GM12878 (cell line): ENCODE measurements around the gene PROM1. TPM values are rescaled to one million over a fixed set of nuclear protein-coding genes. Genes with fewer than 3 reads are reported as not detected.

Experiments used
- ATAC-seq: fragments of 200-7000 bp; cut with Tn5 transposase; 3 replicates; pipeline ENCODE4 v1.9.1; 2020; ENCODE audit warnings: mild to moderate bottlenecking, moderate library complexity
- BruUV-seq: library from RNA; stranded (reverse); fragments of 400-500 nt; replicated peaks from 2 replicates; lab custom pipeline; 2021; lab: Mats Ljungman, UMichigan
- CTCF ChIA-PET: fragments of 300-600 bp; sonication (Branson Sonifier 250); formaldehyde crosslinking; extraction: SDS; loops from one replicate; lab custom pipeline; 2021; ENCODE audit warnings: inconsistent platforms; lab: Yijun Ruan, JAX
- POLR2A ChIA-PET: fragments of 350-600 bp; formaldehyde crosslinking; extraction: SDS; loops from one replicate; lab custom pipeline; 2021; ENCODE audit warnings: inconsistent platforms; lab: Charles Lee
- RAD21 ChIA-PET: fragments of 300-600 bp; sonication (Branson Sonifier 250); formaldehyde crosslinking; loops from one replicate; lab custom pipeline; 2023; ENCODE audit warnings: antibody characterized with exemption; ENCODE audit not compliant: unreplicated experiment; lab: Charles Lee
- SMC1A ChIA-PET: fragments of 300-600 bp; sonication (Branson Sonifier 250); formaldehyde crosslinking; loops from one replicate; lab custom pipeline; 2023; ENCODE audit not compliant: unreplicated experiment, uncharacterized antibody; lab: Charles Lee
- DNase-seq: peaks from one replicate; pipeline ENCODE4 v3.0.0-alpha.2; 2011; ENCODE audit warnings: low read depth, low spot score
- FAIRE-seq: peaks from 3 replicates; lab custom pipeline; 2011; peaks lifted over from hg19 to GRCh38; lab: Jason Lieb, UNC
- H2AFZ ChIP-seq: 2 replicates; pipeline ENCODE4 v1.6.0; 2011; ENCODE audit warnings: low read depth, low read length, control low read depth; ENCODE audit not compliant: control insufficient read depth
- H3K27ac ChIP-seq: 2 replicates; pipeline ENCODE4 v1.5.1; 2011; ENCODE audit warnings: control low read depth; ENCODE audit not compliant: control insufficient read depth, insufficient read depth
- H3K27me3 ChIP-seq, 2 experiments: replicated peaks in 1 of 2; 2 replicates each; pipeline versions ENCODE4 v1.6.0 to v1.6.1; 2011; ENCODE audit warnings: low read length in 1 of 2; ENCODE audit not compliant: control insufficient read depth in 2 of 2, insufficient read depth in 2 of 2
- H3K36me3 ChIP-seq, 2 experiments: 2 replicates each; pipeline ENCODE4 v1.5.1; 2011; ENCODE audit warnings: low read length in 1 of 2; ENCODE audit not compliant: control insufficient read depth in 2 of 2, insufficient read depth in 2 of 2
- H3K4me1 ChIP-seq: 2 replicates; pipeline ENCODE4 v1.6.1; 2011; ENCODE audit warnings: mild to moderate bottlenecking, low read length, moderate library complexity, mixed read lengths; ENCODE audit not compliant: control insufficient read depth, insufficient read depth
- H3K4me2 ChIP-seq: 2 replicates; pipeline ENCODE4 v1.6.0; 2011; ENCODE audit warnings: control low read depth; ENCODE audit not compliant: control insufficient read depth, insufficient read depth
- H3K4me3 ChIP-seq: fragments of 200-600 bp; sonication (generic); 2 replicates; pipeline ENCODE4 v1.5.1; 2016
- H3K79me2 ChIP-seq: 2 replicates; pipeline ENCODE4 v1.6.0; 2011; ENCODE audit warnings: low read length; ENCODE audit not compliant: control insufficient read depth, insufficient read depth
- H3K9ac ChIP-seq: 2 replicates; pipeline ENCODE4 v1.8.0; 2011; ENCODE audit warnings: low read length, control low read depth, mixed read lengths; ENCODE audit not compliant: control insufficient read depth, insufficient read depth
- H3K9me3 ChIP-seq: replicated peaks from 3 replicates; pipeline ENCODE4 v1.5.1; 2011; ENCODE audit warnings: mild to moderate bottlenecking, low read length; ENCODE audit not compliant: control insufficient read depth, insufficient read depth
- H4K20me1 ChIP-seq: 2 replicates; pipeline ENCODE4 v1.6.0; 2011; ENCODE audit not compliant: control insufficient read depth, insufficient read depth
- BCL11A ChIP-seq: IDR thresholded peaks from 2 replicates; pipeline ENCODE4 v1.6.1; 2011; ENCODE audit warnings: low read depth, low read length
- DPF2 ChIP-seq: fragments of 450-650 bp; IDR thresholded peaks from 2 replicates; pipeline ENCODE4 v1.6.1; 2017; ENCODE audit warnings: mild to moderate bottlenecking
- EED ChIP-seq: sonication (generic); IDR thresholded peaks from 2 replicates; pipeline ENCODE4 v1.6.1; 2016; ENCODE audit warnings: antibody characterized with exemption, low read depth
- EP300 ChIP-seq, 2 experiments: fragments of 150-350 bp in 1 of 2; IDR thresholded peaks; 2 replicates each; pipeline ENCODE4 v1.6.1; 2011 to 2012; ENCODE audit warnings: low read depth in 2 of 2, low read length in 2 of 2, borderline replicate concordance in 1 of 2, improper control_type of control experiment in 1 of 2, inconsistent platforms in 1 of 2; ENCODE audit not compliant: control insufficient read depth in 1 of 2
- MYC ChIP-seq: IDR thresholded peaks from 2 replicates; pipeline ENCODE4 v1.6.1; 2011; ENCODE audit warnings: mild to moderate bottlenecking, low read length, moderate library complexity, inconsistent platforms; ENCODE audit not compliant: insufficient read depth, insufficient replicate concordance, insufficient read length, severe bottlenecking
- RUNX3 ChIP-seq: IDR thresholded peaks from 2 replicates; pipeline ENCODE4 v1.6.1; 2012; ENCODE audit warnings: low read length, inconsistent platforms
- SIN3A ChIP-seq: IDR thresholded peaks from 2 replicates; pipeline ENCODE4 v1.6.1; 2012; ENCODE audit warnings: low read depth, low read length, improper control_type of control experiment
- SMAD1 ChIP-seq: fragments of 450-650 bp; IDR thresholded peaks from 2 replicates; pipeline ENCODE4 v1.6.1; 2018; ENCODE audit warnings: mild to moderate bottlenecking, low read depth; ENCODE audit not compliant: partially characterized antibody
- TCF12 ChIP-seq: IDR thresholded peaks from 2 replicates; pipeline ENCODE4 v1.6.1; 2011; ENCODE audit warnings: low read depth, mild to moderate bottlenecking, low read length
- WRNIP1 ChIP-seq: IDR thresholded peaks from 2 replicates; pipeline ENCODE4 v1.6.1; 2011; ENCODE audit warnings: low read depth, low read length, improper control_type of control experiment, borderline replicate concordance
- ZBED1 ChIP-seq: IDR thresholded peaks from 2 replicates; pipeline ENCODE4 v1.6.1; 2016; ENCODE audit warnings: borderline replicate concordance
- WGBS: methylation state at CpG from one replicate; pipeline ENCODE4 v1.1.6; 2016; ENCODE audit warnings: low lambda C conversion rate; ENCODE audit not compliant: insufficient replicate concordance, insufficient coverage; ENCODE audit errors: missing lambda C conversion rate; 5-methylcytosine and 5-hydroxymethylcytosine counted together
- in situ Hi-C: fragments of 300-500 bp; cut with MboI; formaldehyde crosslinking; loops from 9 replicates; pipeline ENCODE4 v1.14.3; 2018; ENCODE audit warnings: mixed read lengths
- intact Hi-C: fragments of 100-400 bp; cut with micrococcal nuclease; formaldehyde crosslinking; loops from one replicate; pipeline ENCODE4 v1.14.2; 2022; ENCODE audit not compliant: unreplicated experiment
- polyA plus RNA-seq, 11 experiments: library from polyadenylated mRNA; depleted of rRNA in 4 of 11; unstranded in 6 of 11; stranded (reverse) in 5 of 11; fragments of >200 nt; fragmentation: Nextera tagmentation in 4 of 11; fragmentation: Illumina TruSeq in 1 of 11; extraction: Ambion mirVana in 4 of 11; extraction: Trizol in 1 of 11; gene quantifications; 1 replicate in 1 of 11; 2 replicates in 10 of 11; pipeline versions ENCODE4 v1.2.1 to v1.2.3, GENCODE V29; 2011 to 2016; ENCODE audit warnings: inconsistent platforms in 2 of 11, missing spikeins in 2 of 11, low read depth in 1 of 11
- total RNA-seq, 4 experiments: library from RNA; depleted of rRNA in 3 of 4; stranded (reverse); fragments of >200 nt in 3 of 4; fragmentation: Illumina TruSeq in 1 of 4; extraction: Trizol in 1 of 4; gene quantifications; 2 replicates each; pipeline versions ENCODE4 v1.2.1 to v1.2.3, GENCODE V29; 2013 to 2021
- TF ChIP-seq, protein P1 (sequence below): fragments of 450-650 bp; IDR thresholded peaks from 2 replicates; pipeline ENCODE4 v1.6.1; 2017; ENCODE audit warnings: low read depth, mild to moderate bottlenecking, moderate library complexity
- TF ChIP-seq, protein P2 (sequence below): fragments of 450-650 bp; formaldehyde crosslinking; IDR thresholded peaks from 2 replicates; pipeline ENCODE4 v1.5.0; 2022; ENCODE audit warnings: mild to moderate bottlenecking, missing genetic modification characterization
- TF ChIP-seq, protein P3 (sequence below): fragments of 150-350 bp; IDR thresholded peaks from 2 replicates; pipeline ENCODE4 v1.6.1; 2014; ENCODE audit warnings: mild to moderate bottlenecking, low read depth, low read length
- TF ChIP-seq, protein P4 (sequence below): fragments of 450-650 bp; IDR thresholded peaks from 2 replicates; pipeline ENCODE4 v1.6.1; 2014; ENCODE audit warnings: mild to moderate bottlenecking

PROM1 gene
- total and polyA plus RNA-seq, 10 of the 15 experiments (the other 5 are each of a cell fraction or from before 2014, with no cell fraction given): 0.08 to 0.31 (median 0.18) TPM; not detected in 7

DNA sequence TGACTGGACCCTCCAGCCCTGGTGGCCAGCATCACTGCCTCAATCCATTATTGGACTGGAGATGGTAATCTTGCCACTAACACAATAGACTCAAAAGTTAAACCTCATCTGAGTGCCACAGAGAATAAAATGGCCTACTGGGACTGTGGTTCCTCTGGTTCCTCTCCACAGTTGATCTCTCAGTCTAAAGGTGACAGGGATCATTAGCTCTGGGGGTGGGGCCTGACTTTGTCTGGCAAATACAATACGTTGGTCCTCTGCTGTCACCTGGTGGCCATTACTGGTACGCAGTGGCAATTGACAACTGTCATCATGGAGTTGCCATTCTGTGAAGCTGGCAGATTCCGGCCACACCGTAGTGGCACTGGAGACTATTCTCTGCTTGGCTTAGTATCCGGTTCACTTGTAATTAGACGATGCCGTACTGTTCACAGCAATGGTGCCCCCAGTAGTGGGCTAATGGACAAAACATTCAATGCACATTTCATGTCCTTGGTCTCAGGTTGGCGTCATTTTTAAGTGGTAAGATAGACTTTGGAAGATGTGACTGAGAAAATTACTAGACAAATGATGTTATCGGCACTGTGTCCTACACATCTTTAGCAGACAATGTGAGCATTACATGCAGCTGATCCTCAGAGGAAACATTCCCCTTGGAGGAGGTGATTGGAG, 127.5 kb downstream of the PROM1 start:
- RAD21 ChIA-PET: interaction anchor here (0.7 to 6.1 kb wide), 27 partner anchors 9 to 477 kb away, joined by 3 to 142 read pairs (median 4); partner anchors contain the start of gene FAM200B
- in situ Hi-C loops: loop anchor here (5.0 to 25.0 kb wide), 3 partner anchors 72 to 719 kb away; no protein-coding TSS in a partner anchor
- BruUV-seq: no TSS peak
- TF ChIP-seq SMAD1 (no peak), MYC (no peak), WRNIP1 (no peak), EED (no peak), SIN3A (no peak), ZBED1 (no peak), TCF12 (no peak), DPF2 (no peak), BCL11A (0 out of 2 replicates have a peak, but pooled peaks have one; percentile 23), RUNX3 (peak; percentile 24; the same call in 1 of the 2 replicates), EP300 (IDR thresholded peaks at IDR 0.05; ENCODE audit: borderline replicate concordance in 1 of 2, control insufficient read depth in 1 of 2, low read depth in 2 of 2, low read length in 2 of 2) (no peak)
- TF ChIP-seq, protein P1, sequence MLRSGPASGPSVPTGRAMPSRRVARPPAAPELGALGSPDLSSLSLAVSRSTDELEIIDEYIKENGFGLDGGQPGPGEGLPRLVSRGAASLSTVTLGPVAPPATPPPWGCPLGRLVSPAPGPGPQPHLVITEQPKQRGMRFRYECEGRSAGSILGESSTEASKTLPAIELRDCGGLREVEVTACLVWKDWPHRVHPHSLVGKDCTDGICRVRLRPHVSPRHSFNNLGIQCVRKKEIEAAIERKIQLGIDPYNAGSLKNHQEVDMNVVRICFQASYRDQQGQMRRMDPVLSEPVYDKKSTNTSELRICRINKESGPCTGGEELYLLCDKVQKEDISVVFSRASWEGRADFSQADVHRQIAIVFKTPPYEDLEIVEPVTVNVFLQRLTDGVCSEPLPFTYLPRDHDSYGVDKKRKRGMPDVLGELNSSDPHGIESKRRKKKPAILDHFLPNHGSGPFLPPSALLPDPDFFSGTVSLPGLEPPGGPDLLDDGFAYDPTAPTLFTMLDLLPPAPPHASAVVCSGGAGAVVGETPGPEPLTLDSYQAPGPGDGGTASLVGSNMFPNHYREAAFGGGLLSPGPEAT: no peak
- TF ChIP-seq, protein P2, sequence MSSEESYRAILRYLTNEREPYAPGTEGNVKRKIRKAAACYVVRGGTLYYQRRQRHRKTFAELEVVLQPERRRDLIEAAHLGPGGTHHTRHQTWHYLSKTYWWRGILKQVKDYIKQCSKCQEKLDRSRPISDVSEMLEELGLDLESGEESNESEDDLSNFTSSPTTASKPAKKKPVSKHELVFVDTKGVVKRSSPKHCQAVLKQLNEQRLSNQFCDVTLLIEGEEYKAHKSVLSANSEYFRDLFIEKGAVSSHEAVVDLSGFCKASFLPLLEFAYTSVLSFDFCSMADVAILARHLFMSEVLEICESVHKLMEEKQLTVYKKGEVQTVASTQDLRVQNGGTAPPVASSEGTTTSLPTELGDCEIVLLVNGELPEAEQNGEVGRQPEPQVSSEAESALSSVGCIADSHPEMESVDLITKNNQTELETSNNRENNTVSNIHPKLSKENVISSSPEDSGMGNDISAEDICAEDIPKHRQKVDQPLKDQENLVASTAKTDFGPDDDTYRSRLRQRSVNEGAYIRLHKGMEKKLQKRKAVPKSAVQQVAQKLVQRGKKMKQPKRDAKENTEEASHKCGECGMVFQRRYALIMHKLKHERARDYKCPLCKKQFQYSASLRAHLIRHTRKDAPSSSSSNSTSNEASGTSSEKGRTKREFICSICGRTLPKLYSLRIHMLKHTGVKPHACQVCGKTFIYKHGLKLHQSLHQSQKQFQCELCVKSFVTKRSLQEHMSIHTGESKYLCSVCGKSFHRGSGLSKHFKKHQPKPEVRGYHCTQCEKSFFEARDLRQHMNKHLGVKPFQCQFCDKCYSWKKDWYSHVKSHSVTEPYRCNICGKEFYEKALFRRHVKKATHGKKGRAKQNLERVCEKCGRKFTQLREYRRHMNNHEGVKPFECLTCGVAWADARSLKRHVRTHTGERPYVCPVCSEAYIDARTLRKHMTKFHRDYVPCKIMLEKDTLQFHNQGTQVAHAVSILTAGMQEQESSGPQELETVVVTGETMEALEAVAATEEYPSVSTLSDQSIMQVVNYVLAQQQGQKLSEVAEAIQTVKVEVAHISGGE (CRISPR knock-in tag): no peak
- TF ChIP-seq, protein P3, sequence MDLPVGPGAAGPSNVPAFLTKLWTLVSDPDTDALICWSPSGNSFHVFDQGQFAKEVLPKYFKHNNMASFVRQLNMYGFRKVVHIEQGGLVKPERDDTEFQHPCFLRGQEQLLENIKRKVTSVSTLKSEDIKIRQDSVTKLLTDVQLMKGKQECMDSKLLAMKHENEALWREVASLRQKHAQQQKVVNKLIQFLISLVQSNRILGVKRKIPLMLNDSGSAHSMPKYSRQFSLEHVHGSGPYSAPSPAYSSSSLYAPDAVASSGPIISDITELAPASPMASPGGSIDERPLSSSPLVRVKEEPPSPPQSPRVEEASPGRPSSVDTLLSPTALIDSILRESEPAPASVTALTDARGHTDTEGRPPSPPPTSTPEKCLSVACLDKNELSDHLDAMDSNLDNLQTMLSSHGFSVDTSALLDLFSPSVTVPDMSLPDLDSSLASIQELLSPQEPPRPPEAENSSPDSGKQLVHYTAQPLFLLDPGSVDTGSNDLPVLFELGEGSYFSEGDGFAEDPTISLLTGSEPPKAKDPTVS: no peak
- TF ChIP-seq, protein P4, sequence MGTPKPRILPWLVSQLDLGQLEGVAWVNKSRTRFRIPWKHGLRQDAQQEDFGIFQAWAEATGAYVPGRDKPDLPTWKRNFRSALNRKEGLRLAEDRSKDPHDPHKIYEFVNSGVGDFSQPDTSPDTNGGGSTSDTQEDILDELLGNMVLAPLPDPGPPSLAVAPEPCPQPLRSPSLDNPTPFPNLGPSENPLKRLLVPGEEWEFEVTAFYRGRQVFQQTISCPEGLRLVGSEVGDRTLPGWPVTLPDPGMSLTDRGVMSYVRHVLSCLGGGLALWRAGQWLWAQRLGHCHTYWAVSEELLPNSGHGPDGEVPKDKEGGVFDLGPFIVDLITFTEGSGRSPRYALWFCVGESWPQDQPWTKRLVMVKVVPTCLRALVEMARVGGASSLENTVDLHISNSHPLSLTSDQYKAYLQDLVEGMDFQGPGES: peak; percentile 17; the same call in 1 of the 2 replicates

More for the DNA sequence above, 127.5 kb downstream of the PROM1 start:
- no peak overlapping the region for H3K4me3 ChIP-seq
- H3K36me3 ChIP-seq: no peaks in the 10 kb centered on the region
- H2AFZ ChIP-seq: no peak overlapping the region
- FAIRE-seq (peak; percentile 91), DNase-seq (peak; percentile 55), ATAC-seq (peak; percentile 90)
- no peaks in the 10 kb centered on the region for H3K27me3 ChIP-seq
- WGBS: 31% methylated on average over 9 of the region's 9 CpGs
- H3K9ac ChIP-seq: no peak overlapping the region
- H3K9me3 ChIP-seq: no peaks in the 10 kb centered on the region; the same call in 2 of the 3 replicates
- H4K20me1 ChIP-seq: no peaks in the 10 kb centered on the region
- H3K79me2 ChIP-seq: no peaks in the 10 kb centered on the region
- intact Hi-C loops: loop anchor here (1.0 to 2.0 kb wide), 6 partner anchors 44 to 477 kb away; no protein-coding TSS in a partner anchor
- H3K4me1 ChIP-seq: 0 out of 2 replicates have a peak, but pooled peaks cover 3% of the 10 kb centered on the region
- SMC1A ChIA-PET: interaction anchor here (0.8 to 5.9 kb wide), 28 partner anchors 25 to 477 kb away, joined by 3 to 179 read pairs (median 4); partner anchors contain the start of gene FAM200B
- H3K4me2 ChIP-seq: no peak overlapping the region
- POLR2A ChIA-PET: interaction anchor here (1.7 kb wide), 1 partner anchor 73 kb away, joined by 12 read pairs; no protein-coding TSS in a partner anchor
- CTCF ChIA-PET: interaction anchor here (0.6 to 6.1 kb wide), 38 partner anchors 8 to 720 kb away, joined by 3 to 194 read pairs (median 4); no protein-coding TSS in a partner anchor
- H3K27ac ChIP-seq: no peak overlapping the region
